ENCODE results near the gene ZCCHC24. TPM values are rescaled to one million over a fixed set of nuclear protein-coding genes. Genes with fewer than 3 reads are reported as not detected.

ZCCHC24 gene
- total and polyA plus RNA-seq, 7 donors, result 11.2 to 112 (median 43.0) TPM

DNA sequence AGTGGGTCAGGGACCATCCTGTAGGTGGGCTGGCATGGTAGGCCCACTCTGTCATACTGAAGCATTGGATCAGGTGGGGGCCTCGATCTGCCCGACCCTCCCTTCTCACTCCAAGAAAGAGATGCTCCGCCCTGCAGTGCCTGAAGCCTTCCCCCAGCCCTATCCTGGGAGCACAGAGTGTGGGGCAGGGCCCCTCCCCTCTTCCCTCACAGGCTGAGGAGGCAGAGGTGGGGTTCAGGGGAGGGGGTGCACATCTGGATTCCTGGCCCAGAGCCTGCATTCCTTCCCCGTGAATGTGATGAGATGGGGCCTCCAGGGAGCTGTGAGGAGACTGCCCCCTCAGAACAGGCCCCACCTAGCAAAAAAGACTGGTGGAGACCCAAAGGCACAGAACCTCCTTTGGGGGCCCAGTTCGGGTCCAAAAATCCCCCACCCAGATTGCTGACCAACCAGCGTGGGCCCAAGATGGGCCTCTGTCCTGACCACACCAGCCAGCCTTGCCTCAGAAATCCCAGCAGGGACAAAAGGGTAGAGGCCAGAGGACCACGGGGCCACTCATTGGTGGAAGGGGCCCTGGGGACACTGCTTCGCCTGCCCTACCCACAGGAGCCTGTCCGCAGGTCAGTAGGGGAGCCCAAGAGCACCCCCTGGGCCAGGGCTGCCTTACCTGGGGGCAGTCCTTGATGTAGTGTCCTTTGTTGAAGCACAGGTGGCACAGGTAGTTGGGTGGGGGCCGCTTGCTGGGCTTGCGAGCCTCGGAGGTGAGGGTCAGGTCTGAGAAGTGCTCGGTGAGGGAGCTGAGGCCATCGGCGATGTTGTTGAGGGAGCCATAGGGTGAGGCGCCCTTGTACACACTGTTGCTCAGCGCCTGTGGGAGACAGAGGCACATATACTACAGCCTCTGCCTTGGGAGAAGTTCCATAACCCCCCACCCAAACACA, 13.3 kb downstream of the ZCCHC24 start:
- no peak overlapping the region for H3K4me3 ChIP-seq
- H3K36me3 ChIP-seq (ENCODE audit: insufficient read depth in 1 of 2, low read depth in 1 of 2), result peaks cover 0 to 56% of the 10 kb centered on the region in 2 donors
- DNase-seq (peak; percentile 52 to 79), ATAC-seq (peak in 2 of 4 donors; percentile 6 to 29)
- H3K27ac ChIP-seq, result peak overlapping the region; percentile 90
- intact Hi-C loops (cut with DNase I), result no loop called here
- no peaks in the 10 kb centered on the region for H3K9me3 ChIP-seq
- WGBS, 3 donors, result 78 to 81% (median 80%) methylated on average over 17 of the region's 17 CpGs
- peaks cover 50% of the 10 kb centered on the region for H3K4me1 ChIP-seq
- TF ChIP-seq, protein P1, sequence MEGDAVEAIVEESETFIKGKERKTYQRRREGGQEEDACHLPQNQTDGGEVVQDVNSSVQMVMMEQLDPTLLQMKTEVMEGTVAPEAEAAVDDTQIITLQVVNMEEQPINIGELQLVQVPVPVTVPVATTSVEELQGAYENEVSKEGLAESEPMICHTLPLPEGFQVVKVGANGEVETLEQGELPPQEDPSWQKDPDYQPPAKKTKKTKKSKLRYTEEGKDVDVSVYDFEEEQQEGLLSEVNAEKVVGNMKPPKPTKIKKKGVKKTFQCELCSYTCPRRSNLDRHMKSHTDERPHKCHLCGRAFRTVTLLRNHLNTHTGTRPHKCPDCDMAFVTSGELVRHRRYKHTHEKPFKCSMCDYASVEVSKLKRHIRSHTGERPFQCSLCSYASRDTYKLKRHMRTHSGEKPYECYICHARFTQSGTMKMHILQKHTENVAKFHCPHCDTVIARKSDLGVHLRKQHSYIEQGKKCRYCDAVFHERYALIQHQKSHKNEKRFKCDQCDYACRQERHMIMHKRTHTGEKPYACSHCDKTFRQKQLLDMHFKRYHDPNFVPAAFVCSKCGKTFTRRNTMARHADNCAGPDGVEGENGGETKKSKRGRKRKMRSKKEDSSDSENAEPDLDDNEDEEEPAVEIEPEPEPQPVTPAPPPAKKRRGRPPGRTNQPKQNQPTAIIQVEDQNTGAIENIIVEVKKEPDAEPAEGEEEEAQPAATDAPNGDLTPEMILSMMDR (IDR thresholded peaks at IDR 0.05), result no peak
- H3K27me3 ChIP-seq (ENCODE audit: insufficient read depth in 3 of 3, low read length in 2 of 3), result no peaks in the 10 kb centered on the region

DNA sequence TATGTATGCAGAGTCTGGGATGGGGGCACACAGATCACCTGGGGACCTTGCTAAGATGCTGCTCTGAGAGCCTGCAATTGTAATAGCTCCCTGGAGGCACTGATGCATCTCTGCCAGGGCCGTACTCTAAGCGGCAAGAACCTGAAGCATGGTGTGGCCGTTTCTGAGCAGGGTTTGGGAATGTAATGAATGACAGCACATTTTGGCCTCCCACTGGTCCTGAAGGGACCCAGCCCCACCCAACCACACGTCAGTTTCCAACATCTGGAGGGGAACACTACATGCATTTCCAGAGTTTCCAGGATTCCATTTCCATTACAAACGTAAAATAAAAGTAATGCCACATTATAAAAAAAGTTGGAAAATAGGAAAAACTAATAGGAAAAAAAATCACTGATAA, 14.0 kb downstream of the ZCCHC24 start:
- peak overlapping the region; percentile 21 for H3K27ac ChIP-seq

DNA sequence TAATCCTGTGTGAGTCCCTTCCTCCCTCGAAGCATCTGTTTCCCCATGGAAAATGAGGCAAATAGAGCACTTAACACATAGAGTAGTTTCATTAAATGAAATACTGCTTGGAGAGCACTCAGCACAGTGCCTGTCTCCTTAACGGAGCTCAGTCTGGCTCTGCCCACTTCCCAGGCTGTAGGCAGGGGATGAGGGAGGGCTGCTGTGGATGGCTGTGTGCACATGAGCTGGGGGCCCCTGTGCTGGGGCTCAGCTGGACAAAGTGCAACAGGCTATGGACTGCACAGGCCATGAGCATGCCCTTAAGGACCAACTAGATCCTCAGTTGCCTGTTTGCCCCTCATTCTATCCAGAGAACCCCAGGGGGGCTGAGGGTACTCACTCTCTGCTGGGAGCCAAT, 14.5 kb downstream of the ZCCHC24 start:
- Histone ChIP-seq H3K9me3 (no peaks in the 10 kb centered on the region), H3K36me3 (ENCODE audit: insufficient read depth in 1 of 2, low read depth in 1 of 2) (peaks cover 0 to 64% of the 10 kb centered on the region in 2 donors), H3K4me1 (peaks cover 42% of the 10 kb centered on the region), H3K27me3 (ENCODE audit: insufficient read depth in 3 of 3, low read length in 2 of 3) (no peaks in the 10 kb centered on the region), H3K27ac (peak overlapping the region; percentile 21), H3K4me3 (no peak overlapping the region)
- DNase-seq (peak in 1 of 2 donors; percentile 17), ATAC-seq (no peak)
- TF ChIP-seq, protein P1 (IDR thresholded peaks at IDR 0.05), result no peak
- WGBS, 3 donors, result 38 to 52% (median 48%) methylated on average over 2 of the region's 2 CpGs
- intact Hi-C loops (cut with DNase I), result no loop called here

More for the DNA sequence above, 14.0 kb downstream of the ZCCHC24 start:
- Histone ChIP-seq H3K9me3 (no peaks in the 10 kb centered on the region), H3K27me3 (ENCODE audit: insufficient read depth in 3 of 3, low read length in 2 of 3) (no peaks in the 10 kb centered on the region), H3K4me3 (no peak overlapping the region), H3K4me1 (peaks cover 42% of the 10 kb centered on the region), H3K36me3 (ENCODE audit: insufficient read depth in 1 of 2, low read depth in 1 of 2) (peaks cover 0 to 60% of the 10 kb centered on the region in 2 donors)
- intact Hi-C loops (cut with DNase I), result no loop called here
- DNase-seq, result peak in 1 of 2 donors; percentile 48
- 58 to 79% (median 59%) methylated on average over 5 of the region's 5 CpGs for WGBS, 3 donors
- no peak for ATAC-seq
- TF ChIP-seq, protein P1 (IDR thresholded peaks at IDR 0.05), result no peak

DNA sequence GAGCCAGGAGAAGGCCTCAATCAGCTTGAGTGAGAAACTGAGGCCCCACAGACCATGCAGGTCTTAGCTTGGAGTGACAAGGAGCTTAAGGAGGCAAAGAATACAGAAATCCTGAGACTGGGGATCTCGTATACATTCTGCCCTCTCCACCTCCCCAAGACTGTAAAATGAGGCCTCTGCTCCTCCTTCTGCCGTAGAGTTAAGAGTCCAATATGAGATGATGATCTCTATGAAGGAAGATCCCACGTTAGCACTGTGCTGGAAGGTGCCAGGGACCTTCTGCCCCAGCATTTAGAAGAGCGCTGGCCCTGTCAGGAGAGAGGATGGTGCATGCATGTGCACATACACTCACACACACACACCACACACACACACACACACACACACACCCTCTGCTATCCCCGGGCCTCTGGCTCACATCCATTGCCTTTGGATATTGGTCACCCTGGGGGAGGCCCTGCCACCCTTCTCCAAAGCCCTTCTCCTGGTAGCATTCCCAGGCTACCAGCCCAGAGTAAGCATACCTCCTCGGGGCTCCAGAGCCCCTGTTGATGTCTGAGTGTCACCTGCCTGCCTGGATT, 15.0 kb downstream of the ZCCHC24 start:
- intact Hi-C loops (cut with DNase I), result no loop called here
- peak in 1 of 2 donors; percentile 19 for DNase-seq
- H3K4me1 ChIP-seq, result peaks cover 42% of the 10 kb centered on the region
- ATAC-seq, result no peak
- H3K27ac ChIP-seq, result no peak overlapping the region
- H3K4me3 ChIP-seq, result no peak overlapping the region
- TF ChIP-seq, protein P1 (IDR thresholded peaks at IDR 0.05), result no peak
- peaks cover 0 to 69% of the 10 kb centered on the region in 2 donors for H3K36me3 ChIP-seq (ENCODE audit: insufficient read depth in 1 of 2, low read depth in 1 of 2)
- WGBS, 3 donors, result 45 to 59% (median 48%) methylated on average over 6 of the region's 6 CpGs
- H3K27me3 ChIP-seq (ENCODE audit: insufficient read depth in 3 of 3, low read length in 2 of 3), result no peaks in the 10 kb centered on the region
- H3K9me3 ChIP-seq, result no peaks in the 10 kb centered on the region
